NCI-H1417 (cell line): ENCODE results near the gene YY1AP1.
"Not testable (repeated sequence)": the region's sequence is repeated elsewhere in the genome, so short reads cannot be mapped to it uniquely, and the experiment has no call there.

ENCODE experiments used
- DNase-seq, 3 experiments: peaks; one replicate each; lab custom pipeline; 2025; lab: John Stamatoyannopoulos, UW

Gene YY1AP1

GRCh38 chr1:155695072-155695471, 6.5 kb upstream of the YY1AP1 start:
- DNase-seq: no peak

- no peak for DNase-seq
Measured at GRCh38 chr1:155694167-155694566, 5.6 kb upstream of the YY1AP1 start.

- peak in 1 of 3 experiments; percentile 13 for DNase-seq
Measured at GRCh38 chr1:155691992-155692528, 3.5 kb upstream of the YY1AP1 start.

- DNase-seq: not testable (repeated sequence)
Measured at GRCh38 chr1:155689081-155689607, 570 bp upstream of the YY1AP1 start, which contains the start of gene DAP3. Gene DAP3, plus strand, starts transcription at chr1:155689091. Its CDS starts 20,689 bp downstream, at chr1:155709780.

- DNase-seq: peak in 2 of 3 experiments; percentile 62 to 72
Measured at GRCh38 chr1:155687705-155688323, 760 bp downstream of the YY1AP1 start.

- DNase-seq: no peak
Measured at GRCh38 chr1:155681776-155682175, 6.8 kb downstream of the YY1AP1 start.

- DNase-seq: no peak
Measured at GRCh38 chr1:155680531-155680930, 8.0 kb downstream of the YY1AP1 start.

GRCh38 chr1:155678992-155679391, 9.6 kb downstream of the YY1AP1 start:
- not testable (repeated sequence) for DNase-seq

GRCh38 chr1:155678027-155678426, 10.5 kb downstream of the YY1AP1 start:
- DNase-seq: peak in 1 of 3 experiments; percentile 21

- no peak for DNase-seq
Measured at GRCh38 chr1:155673003-155673402, 15.6 kb downstream of the YY1AP1 start.

- DNase-seq: no peak
Measured at GRCh38 chr1:155671750-155672149, 16.8 kb downstream of the YY1AP1 start.

- DNase-seq: no peak
Measured at GRCh38 chr1:155669233-155670162, 19.1 kb downstream of the YY1AP1 start.

- not testable (repeated sequence) for DNase-seq
Measured at GRCh38 chr1:155661239-155661638, 27.3 kb downstream of the YY1AP1 start.

GRCh38 chr1:155657463-155657862, 31.1 kb downstream of the YY1AP1 start:
- no peak for DNase-seq

- no peak for DNase-seq
Measured at GRCh38 chr1:155652951-155653350, 35.6 kb downstream of the YY1AP1 start.

GRCh38 chr1:155651861-155652661, 36.5 kb downstream of the YY1AP1 start:
- DNase-seq: peak in 1 of 3 experiments; percentile 57

GRCh38 chr1:155650231-155650757, 38.3 kb downstream of the YY1AP1 start:
- no peak for DNase-seq

- no peak for DNase-seq
Measured at GRCh38 chr1:155649676-155650075, 38.9 kb downstream of the YY1AP1 start.

GRCh38 chr1:155648207-155649147, 40.1 kb downstream of the YY1AP1 start:
- peak in 2 of 3 experiments; percentile 15 to 46 for DNase-seq

- no peak for DNase-seq
Measured at GRCh38 chr1:155646307-155646706, 42.3 kb downstream of the YY1AP1 start.
